GM21381 (cell line): ENCODE results near the gene RPS27.

ENCODE experiments used
- ATAC-seq: cut with Tn5 transposase; IDR thresholded peaks from one replicate; pipeline ENCODE4 v1.9.1; 2021; ENCODE audit warnings: mild to moderate bottlenecking, moderate library complexity; ENCODE audit not compliant: unreplicated experiment

RPS27 gene

GRCh38 chr1:153990468-153991150 lies at the start of gene RPS27:
TSS of gene RPS27 (plus strand) at chr1:153990762. CDS start at chr1:153990797, 35 bp downstream.
- ATAC-seq = peak; percentile 73

- no peak for ATAC-seq
Observed at GRCh38 chr1:153941826-153942725, 48.5 kb upstream of the RPS27 start.

- no peak for ATAC-seq
Observed at GRCh38 chr1:153942766-153943549, 47.6 kb upstream of the RPS27 start.

GRCh38 chr1:153944005-153944826 lies 46.3 kb upstream of the RPS27 start:
- no peak for ATAC-seq

- no peak for ATAC-seq
Observed at GRCh38 chr1:153944827-153945117, 45.8 kb upstream of the RPS27 start.

GRCh38 chr1:153945131-153945794 lies 45.3 kb upstream of the RPS27 start:
- ATAC-seq = no peak

GRCh38 chr1:153945795-153946621 lies 44.6 kb upstream of the RPS27 start:
- ATAC-seq = peak; percentile 68

- ATAC-seq = peak; percentile 67
Observed at GRCh38 chr1:153946622-153947241, 43.8 kb upstream of the RPS27 start, which contains the start of gene DENND4B. TSS of gene DENND4B (minus strand) at chr1:153946718. CDS start at chr1:153944374, 2,344 bp downstream.

GRCh38 chr1:153951183-153951582 lies 39.4 kb upstream of the RPS27 start:
- ATAC-seq = no peak

- ATAC-seq = no peak
Observed at GRCh38 chr1:153951801-153952200, 38.8 kb upstream of the RPS27 start.

GRCh38 chr1:153953859-153954365 lies 36.6 kb upstream of the RPS27 start:
- ATAC-seq = no peak

GRCh38 chr1:153954826-153955225 lies 35.7 kb upstream of the RPS27 start:
- ATAC-seq = no peak

GRCh38 chr1:153956997-153957715 lies 33.4 kb upstream of the RPS27 start:
- ATAC-seq = no peak

- ATAC-seq = peak; percentile 7
Observed at GRCh38 chr1:153957744-153958110, 32.8 kb upstream of the RPS27 start.

- peak; percentile 62 for ATAC-seq
Observed at GRCh38 chr1:153958111-153958960, 32.2 kb upstream of the RPS27 start, which contains the start of gene CRTC2. TSS of gene CRTC2 (minus strand) at chr1:153958612. CDS start at chr1:153958497, 115 bp downstream.

- no peak for ATAC-seq
Observed at GRCh38 chr1:153958961-153959260, 31.7 kb upstream of the RPS27 start.

- ATAC-seq = no peak
Observed at GRCh38 chr1:153959454-153959853, 31.1 kb upstream of the RPS27 start.
